Mesothelial cell of epicardium (in vitro differentiated cells): Measurements from ENCODE around the gene NOS2. TPM values are rescaled to one million over a fixed set of nuclear protein-coding genes. Genes with fewer than 3 reads are reported as not detected.
"Not testable (repeated sequence)": the region's sequence is repeated elsewhere in the genome, so short reads cannot be mapped to it uniquely, and the experiment has no call there.

Experiments used
- DNase-seq, 2 experiments: peaks; one replicate each; pipeline ENCODE4 v3.0.0; 2021; ENCODE audit warnings: low spot score in 2 of 2; ENCODE audit not compliant: unreplicated experiment in 2 of 2
- H3K27ac Mint-ChIP-seq: 2 replicates; pipeline ENCODE4 v1.8.0; 2021; ENCODE audit warnings: mixed read lengths
- H3K27me3 Mint-ChIP-seq: 2 replicates; pipeline ENCODE4 v1.8.0; 2021; ENCODE audit warnings: low read depth, mixed read lengths
- H3K36me3 Mint-ChIP-seq: 2 replicates; pipeline ENCODE4 v1.8.0; 2021; ENCODE audit warnings: mixed read lengths
- H3K4me1 Mint-ChIP-seq: 2 replicates; pipeline ENCODE4 v1.8.0; 2021; ENCODE audit warnings: mixed read lengths
- H3K4me3 Mint-ChIP-seq: 2 replicates; pipeline ENCODE4 v1.8.0; 2021; ENCODE audit warnings: mild to moderate bottlenecking, moderate library complexity, mixed read lengths
- H3K9me3 Mint-ChIP-seq: 2 replicates; pipeline ENCODE4 v1.8.0; 2021; ENCODE audit warnings: mixed read lengths
- total RNA-seq: library from RNA; stranded (reverse); gene quantifications from 3 replicates; pipeline ENCODE4 v1.2.1, GENCODE V29; 2021
- TF ChIP-seq, protein P1 (sequence below): fragments of 200-600 bp; sonication (generic); IDR thresholded peaks from one replicate; pipeline ENCODE4 v1.5.0; 2021; ENCODE audit warnings: antibody characterized with exemption; ENCODE audit not compliant: unreplicated experiment

Gene NOS2
- total RNA-seq, 1 donor from 2014 or later: 0.18 TPM

DNA sequence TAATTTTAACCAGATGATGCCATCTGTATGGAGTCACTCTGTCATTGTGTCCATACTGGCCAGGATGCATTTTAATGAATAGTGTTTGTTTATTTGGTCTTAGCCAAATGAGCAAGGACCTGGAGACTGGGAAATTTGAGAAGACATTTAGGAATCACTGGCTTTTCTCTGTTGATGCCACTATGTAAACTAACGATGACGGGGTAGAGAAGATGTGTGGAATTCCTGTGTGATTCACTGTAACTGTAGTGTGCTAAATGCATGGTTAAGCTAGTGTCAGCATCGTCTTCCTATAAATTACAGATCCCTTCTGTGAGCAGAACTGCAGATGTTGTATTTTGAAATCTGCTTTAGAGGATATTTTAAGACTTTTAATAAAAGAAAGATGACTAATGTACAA lies 66.6 kb downstream of the NOS2 start:
- Mint-ChIP-seq H3K4me1 (no peaks in the 10 kb centered on the region), H3K9me3 (no peaks in the 10 kb centered on the region), H3K27me3 (peaks cover 33% of the 10 kb centered on the region), H3K36me3 (no peaks in the 10 kb centered on the region), H3K4me3 (no peak overlapping the region), H3K27ac (no peak overlapping the region)
- TF ChIP-seq, protein P1, sequence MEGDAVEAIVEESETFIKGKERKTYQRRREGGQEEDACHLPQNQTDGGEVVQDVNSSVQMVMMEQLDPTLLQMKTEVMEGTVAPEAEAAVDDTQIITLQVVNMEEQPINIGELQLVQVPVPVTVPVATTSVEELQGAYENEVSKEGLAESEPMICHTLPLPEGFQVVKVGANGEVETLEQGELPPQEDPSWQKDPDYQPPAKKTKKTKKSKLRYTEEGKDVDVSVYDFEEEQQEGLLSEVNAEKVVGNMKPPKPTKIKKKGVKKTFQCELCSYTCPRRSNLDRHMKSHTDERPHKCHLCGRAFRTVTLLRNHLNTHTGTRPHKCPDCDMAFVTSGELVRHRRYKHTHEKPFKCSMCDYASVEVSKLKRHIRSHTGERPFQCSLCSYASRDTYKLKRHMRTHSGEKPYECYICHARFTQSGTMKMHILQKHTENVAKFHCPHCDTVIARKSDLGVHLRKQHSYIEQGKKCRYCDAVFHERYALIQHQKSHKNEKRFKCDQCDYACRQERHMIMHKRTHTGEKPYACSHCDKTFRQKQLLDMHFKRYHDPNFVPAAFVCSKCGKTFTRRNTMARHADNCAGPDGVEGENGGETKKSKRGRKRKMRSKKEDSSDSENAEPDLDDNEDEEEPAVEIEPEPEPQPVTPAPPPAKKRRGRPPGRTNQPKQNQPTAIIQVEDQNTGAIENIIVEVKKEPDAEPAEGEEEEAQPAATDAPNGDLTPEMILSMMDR: no peak
- no peak for DNase-seq

DNA sequence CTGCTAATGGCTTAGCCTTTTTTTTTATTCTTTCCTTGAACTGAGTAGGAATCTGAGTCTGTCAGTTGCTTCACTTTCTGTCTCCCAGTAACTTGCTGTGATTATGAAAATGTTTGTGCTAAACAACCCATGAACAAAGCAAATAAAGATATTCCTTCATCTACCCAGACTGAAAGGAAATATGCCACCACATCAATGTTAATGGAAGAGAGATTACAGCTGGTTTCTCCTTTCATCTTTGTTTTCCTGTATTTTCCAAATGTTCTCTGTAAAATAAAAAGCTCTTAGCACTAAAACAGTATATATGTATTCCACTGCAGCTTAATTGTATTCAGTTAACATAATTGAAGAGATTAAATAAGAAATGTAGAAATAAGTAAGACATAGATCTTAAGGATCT lies 67.6 kb downstream of the NOS2 start:
- not testable (repeated sequence) for H3K9me3 Mint-ChIP-seq, H3K27ac Mint-ChIP-seq, H3K4me1 Mint-ChIP-seq, H3K4me3 Mint-ChIP-seq, H3K36me3 Mint-ChIP-seq, DNase-seq
- H3K27me3 Mint-ChIP-seq: peaks cover 31% of the 10 kb centered on the region

DNA sequence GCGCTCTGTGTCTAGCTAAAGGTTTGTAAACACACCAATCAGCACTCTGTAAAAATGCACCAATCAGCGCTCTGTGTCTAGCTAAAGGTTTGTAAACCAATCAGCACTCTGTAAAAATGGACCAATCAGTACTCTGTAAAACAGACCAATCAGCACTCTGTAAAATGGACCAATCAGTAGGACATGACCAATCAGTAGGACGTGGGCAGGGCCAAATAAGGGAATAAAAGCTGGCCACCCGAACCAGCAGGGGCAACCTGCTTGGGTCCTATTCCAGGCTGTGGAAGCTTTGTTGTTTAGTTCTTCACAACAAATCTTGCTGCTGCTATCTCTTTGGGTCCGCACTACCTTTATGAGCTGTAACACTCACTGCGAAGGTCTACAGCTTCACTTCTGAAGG lies 74.3 kb downstream of the NOS2 start:
- H3K4me3 Mint-ChIP-seq, H3K4me1 Mint-ChIP-seq: not testable (repeated sequence)

DNA sequence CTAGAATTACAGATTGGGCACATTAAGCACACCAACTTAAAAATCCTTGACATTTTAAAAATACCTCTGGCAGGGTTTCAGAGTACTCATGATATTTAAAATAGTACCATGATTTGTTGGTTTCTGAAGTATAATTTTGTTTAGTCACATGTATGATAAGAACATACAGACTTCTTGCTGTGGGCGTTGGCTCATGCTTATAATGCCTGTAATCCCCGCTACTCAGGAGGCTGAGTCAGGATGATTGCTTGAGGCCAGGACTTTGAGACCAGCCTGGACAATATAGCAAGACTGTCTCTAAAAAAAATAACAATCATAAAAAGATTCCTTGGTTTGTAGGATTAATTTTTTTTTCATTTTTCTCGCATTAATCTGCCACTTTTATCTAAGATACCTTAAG lies 78.5 kb downstream of the NOS2 start:
- Mint-ChIP-seq H3K4me1 (no peaks in the 10 kb centered on the region), H3K9me3 (no peaks in the 10 kb centered on the region), H3K4me3 (no peak overlapping the region), H3K27ac (no peak overlapping the region), H3K27me3 (peaks cover 20% of the 10 kb centered on the region), H3K36me3 (no peaks in the 10 kb centered on the region)
- DNase-seq: no peak
- TF ChIP-seq, protein P1: no peak

More for the DNA sequence above, 74.3 kb downstream of the NOS2 start:
- H3K27ac Mint-ChIP-seq, H3K36me3 Mint-ChIP-seq, DNase-seq, H3K9me3 Mint-ChIP-seq: not testable (repeated sequence)
- H3K27me3 Mint-ChIP-seq: peaks cover 19% of the 10 kb centered on the region

Other genes starting within 250 kb of the NOS2 start
- gene LGALS9, start 169.3 kb downstream of the NOS2 start, total RNA-seq: 4.4 to 4.8 TPM (median 4.6 TPM) in 3 replicates
- 24.3 to 26.6 TPM (median 24.4 TPM) in 3 replicates for gene LYRM9, start 92.8 kb upstream of the NOS2 start, total RNA-seq
- 22.6 to 23.8 TPM (median 23.6 TPM) in 3 replicates for gene NLK, start 242.1 kb upstream of the NOS2 start, total RNA-seq